ENCODE measurements around the gene TMEM52. TPM values are rescaled to one million over a fixed set of nuclear protein-coding genes. Genes with fewer than 3 reads are reported as not detected.

Gene TMEM52
- polyA plus RNA-seq, 1 of the 3 experiments (the other 2 are of a cell fraction), result 4.8 TPM

DNA sequence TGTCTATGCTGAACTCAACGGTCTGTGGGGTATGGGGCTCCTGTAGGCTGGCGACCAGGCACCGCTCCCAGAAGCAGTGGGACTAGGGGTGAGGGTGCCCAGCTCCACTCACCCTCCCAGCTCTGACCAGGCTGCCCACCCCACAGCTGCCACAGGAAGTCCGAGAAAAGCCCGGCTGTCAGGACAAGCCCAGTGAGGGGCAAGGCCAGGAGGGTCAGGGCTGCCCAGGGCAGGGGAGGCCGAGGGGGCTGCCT is 3.5 kb upstream of the TMEM52 start:
- ChIA-PET CTCF (interaction anchor here (0.8 to 2.4 kb wide), 3 partner anchors 14 to 38 kb away, joined by 3 to 10 read pairs (median 3); no protein-coding TSS in a partner anchor), POLR2A (no interaction called here)
- DNase-seq, result no peak
- Histone ChIP-seq H3K79me2 (ENCODE audit: insufficient read depth) (no peaks in the 10 kb centered on the region), H3K9me3 (no peaks in the 10 kb centered on the region), H3K9ac (no peak overlapping the region), H3K27me3 (ENCODE audit: insufficient read depth) (no peaks in the 10 kb centered on the region), H4K20me1 (ENCODE audit: insufficient read depth) (no peaks in the 10 kb centered on the region), H3K4me2 (no peak overlapping the region), H3K4me1 (ENCODE audit: control insufficient read depth in 1 of 2, insufficient read depth in 2 of 2, low read depth in 1 of 2, low read length in 1 of 2) (peaks cover 0 to 15% of the 10 kb centered on the region in 2 experiments; a peak in 1 of 4 replicates), H3F3A (replicated peaks; ENCODE audit: insufficient read depth) (no peaks in the 10 kb centered on the region), H2AFZ (ENCODE audit: low read depth) (no peak overlapping the region), H3K9me2 (no peaks in the 10 kb centered on the region), H3K27ac (ENCODE audit: low read depth in 2 of 2, low read length in 1 of 2) (no peak overlapping the region), H3K4me3 (ENCODE audit: low read depth in 2 of 2, low read length in 1 of 2) (no peak overlapping the region), H3K36me3 (replicated peaks in 1 of 2; ENCODE audit: control insufficient read depth in 1 of 2, insufficient read depth in 2 of 2, low read length in 1 of 2) (no peaks in the 10 kb centered on the region)
- TF ChIP-seq TAF1 (IDR thresholded peaks at IDR 0.05; ENCODE audit: borderline replicate concordance, low read depth, low read length), result no peak
- no peak for TF ChIP-seq FOSL2 (IDR thresholded peaks at IDR 0.05; ENCODE audit: borderline replicate concordance, low read depth)
- 100% methylated on average over 1 of the region's 6 CpGs for WGBS (ENCODE audit: low lambda C conversion rate)

DNA sequence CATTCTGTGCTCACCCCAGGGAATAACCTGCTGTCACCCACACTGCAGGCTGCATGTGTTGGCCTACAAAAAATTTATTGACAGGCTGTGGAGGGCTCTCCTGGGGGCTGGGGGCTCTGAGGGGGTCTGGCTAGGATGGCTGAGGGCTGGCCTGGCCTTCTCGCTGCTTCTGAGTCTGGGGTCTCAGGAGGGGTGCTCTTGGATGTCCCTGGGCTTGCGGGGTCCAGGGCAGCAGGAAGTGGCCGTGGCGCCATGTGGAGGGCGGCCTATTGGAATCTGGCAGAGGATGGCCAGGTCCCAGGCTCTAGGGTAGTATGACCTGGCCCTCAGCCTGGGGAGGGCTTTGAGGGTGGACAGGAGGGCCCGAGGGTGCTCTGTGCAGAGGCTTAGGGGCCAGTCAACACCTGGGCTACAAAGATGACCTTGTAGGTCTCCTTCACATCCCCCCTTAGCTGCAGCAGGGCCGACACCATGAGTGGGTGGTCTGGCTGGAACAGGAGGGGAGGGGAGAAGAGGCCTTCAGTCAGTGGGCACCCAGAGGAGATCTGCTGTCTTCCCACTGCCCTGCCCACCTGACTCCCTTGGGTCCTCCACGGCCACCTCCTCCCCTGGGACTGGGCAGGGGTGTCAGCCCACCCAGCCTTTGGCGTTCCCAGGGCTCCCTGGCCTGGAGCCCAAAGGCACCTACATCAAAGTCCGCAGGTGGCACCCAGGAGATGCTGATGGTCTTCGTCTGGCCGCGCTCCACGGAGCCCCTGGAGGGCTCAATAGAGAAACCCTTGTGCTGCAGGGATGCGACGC is 3.0 kb upstream of the TMEM52 start:
- POLR2A ChIA-PET, result no interaction called here

More for the DNA sequence above, 3.0 kb upstream of the TMEM52 start:
- Histone ChIP-seq H2AFZ (ENCODE audit: low read depth) (no peak overlapping the region), H3K79me2 (ENCODE audit: insufficient read depth) (no peaks in the 10 kb centered on the region), H3K4me3 (ENCODE audit: low read depth in 2 of 2, low read length in 1 of 2) (no peak overlapping the region), H3K9me2 (no peaks in the 10 kb centered on the region), H3F3A (replicated peaks; ENCODE audit: insufficient read depth) (no peaks in the 10 kb centered on the region), H3K27me3 (ENCODE audit: insufficient read depth) (no peaks in the 10 kb centered on the region), H3K9ac (no peak overlapping the region), H3K9me3 (no peaks in the 10 kb centered on the region), H3K27ac (ENCODE audit: low read depth in 2 of 2, low read length in 1 of 2) (no peak overlapping the region), H3K36me3 (replicated peaks in 1 of 2; ENCODE audit: control insufficient read depth in 1 of 2, insufficient read depth in 2 of 2, low read length in 1 of 2) (no peaks in the 10 kb centered on the region), H3K4me1 (ENCODE audit: control insufficient read depth in 1 of 2, insufficient read depth in 2 of 2, low read depth in 1 of 2, low read length in 1 of 2) (peaks cover 0 to 15% of the 10 kb centered on the region in 2 experiments; a peak in 1 of 4 replicates), H3K4me2 (no peak overlapping the region), H4K20me1 (ENCODE audit: insufficient read depth) (no peaks in the 10 kb centered on the region)
- TF ChIP-seq FOXJ3 (CRISPR knock-in tag; IDR thresholded peaks at IDR 0.05), result no peak
- no peak for TF ChIP-seq CHD2 (IDR thresholded peaks at IDR 0.05; ENCODE audit: low read length, partially characterized antibody)
- TF ChIP-seq, protein P1, sequence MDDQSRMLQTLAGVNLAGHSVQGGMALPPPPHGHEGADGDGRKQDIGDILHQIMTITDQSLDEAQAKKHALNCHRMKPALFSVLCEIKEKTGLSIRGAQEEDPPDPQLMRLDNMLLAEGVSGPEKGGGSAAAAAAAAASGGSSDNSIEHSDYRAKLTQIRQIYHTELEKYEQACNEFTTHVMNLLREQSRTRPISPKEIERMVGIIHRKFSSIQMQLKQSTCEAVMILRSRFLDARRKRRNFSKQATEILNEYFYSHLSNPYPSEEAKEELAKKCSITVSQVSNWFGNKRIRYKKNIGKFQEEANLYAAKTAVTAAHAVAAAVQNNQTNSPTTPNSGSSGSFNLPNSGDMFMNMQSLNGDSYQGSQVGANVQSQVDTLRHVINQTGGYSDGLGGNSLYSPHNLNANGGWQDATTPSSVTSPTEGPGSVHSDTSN (IDR thresholded peaks at IDR 0.05), result no peak
- no peak for TF ChIP-seq RXRA (IDR thresholded peaks at IDR 0.05; ENCODE audit: borderline replicate concordance, low read depth)
- no peak for TF ChIP-seq YY1 (IDR thresholded peaks at IDR 0.05; ENCODE audit: low read depth)
- no peak for TF ChIP-seq GABPA (IDR thresholded peaks at IDR 0.05; ENCODE audit: low read depth)
- no peak for TF ChIP-seq RFX5 (IDR thresholded peaks at IDR 0.05; ENCODE audit: low read length)
- TF ChIP-seq NFIC (IDR thresholded peaks at IDR 0.05; ENCODE audit: borderline replicate concordance), result no peak
- TF ChIP-seq, protein P2, sequence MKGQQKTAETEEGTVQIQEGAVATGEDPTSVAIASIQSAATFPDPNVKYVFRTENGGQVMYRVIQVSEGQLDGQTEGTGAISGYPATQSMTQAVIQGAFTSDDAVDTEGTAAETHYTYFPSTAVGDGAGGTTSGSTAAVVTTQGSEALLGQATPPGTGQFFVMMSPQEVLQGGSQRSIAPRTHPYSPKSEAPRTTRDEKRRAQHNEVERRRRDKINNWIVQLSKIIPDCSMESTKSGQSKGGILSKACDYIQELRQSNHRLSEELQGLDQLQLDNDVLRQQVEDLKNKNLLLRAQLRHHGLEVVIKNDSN (IDR thresholded peaks at IDR 0.05; ENCODE audit: borderline replicate concordance, low read depth), result no peak
- TF ChIP-seq TEAD4 (IDR thresholded peaks at IDR 0.05; ENCODE audit: borderline replicate concordance, insufficient read depth), result no peak
- TF ChIP-seq EP300 (IDR thresholded peaks at IDR 0.05; ENCODE audit: borderline replicate concordance in 1 of 2, low read depth in 1 of 2, low read length in 1 of 2), result no peak
- TF ChIP-seq ELF1 (IDR thresholded peaks at IDR 0.05), result no peak
- no peak for TF ChIP-seq SIN3A (IDR thresholded peaks at IDR 0.05; ENCODE audit: borderline replicate concordance, low read depth, low read length)
- no peak for TF ChIP-seq MEF2A (IDR thresholded peaks at IDR 0.05; ENCODE audit: borderline replicate concordance, low read depth)
- TF ChIP-seq FOXM1 (IDR thresholded peaks at IDR 0.05; ENCODE audit: low read depth), result no peak
- no peak for TF ChIP-seq RCOR1 (IDR thresholded peaks at IDR 0.05; ENCODE audit: low read length)
- no peak for TF ChIP-seq POLR2AphosphoS5 (IDR thresholded peaks at IDR 0.05; ENCODE audit: low read depth, low read length)
- TF ChIP-seq, protein P3, sequence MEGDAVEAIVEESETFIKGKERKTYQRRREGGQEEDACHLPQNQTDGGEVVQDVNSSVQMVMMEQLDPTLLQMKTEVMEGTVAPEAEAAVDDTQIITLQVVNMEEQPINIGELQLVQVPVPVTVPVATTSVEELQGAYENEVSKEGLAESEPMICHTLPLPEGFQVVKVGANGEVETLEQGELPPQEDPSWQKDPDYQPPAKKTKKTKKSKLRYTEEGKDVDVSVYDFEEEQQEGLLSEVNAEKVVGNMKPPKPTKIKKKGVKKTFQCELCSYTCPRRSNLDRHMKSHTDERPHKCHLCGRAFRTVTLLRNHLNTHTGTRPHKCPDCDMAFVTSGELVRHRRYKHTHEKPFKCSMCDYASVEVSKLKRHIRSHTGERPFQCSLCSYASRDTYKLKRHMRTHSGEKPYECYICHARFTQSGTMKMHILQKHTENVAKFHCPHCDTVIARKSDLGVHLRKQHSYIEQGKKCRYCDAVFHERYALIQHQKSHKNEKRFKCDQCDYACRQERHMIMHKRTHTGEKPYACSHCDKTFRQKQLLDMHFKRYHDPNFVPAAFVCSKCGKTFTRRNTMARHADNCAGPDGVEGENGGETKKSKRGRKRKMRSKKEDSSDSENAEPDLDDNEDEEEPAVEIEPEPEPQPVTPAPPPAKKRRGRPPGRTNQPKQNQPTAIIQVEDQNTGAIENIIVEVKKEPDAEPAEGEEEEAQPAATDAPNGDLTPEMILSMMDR (IDR thresholded peaks at IDR 0.05), result no peak
- TF ChIP-seq, protein P4, sequence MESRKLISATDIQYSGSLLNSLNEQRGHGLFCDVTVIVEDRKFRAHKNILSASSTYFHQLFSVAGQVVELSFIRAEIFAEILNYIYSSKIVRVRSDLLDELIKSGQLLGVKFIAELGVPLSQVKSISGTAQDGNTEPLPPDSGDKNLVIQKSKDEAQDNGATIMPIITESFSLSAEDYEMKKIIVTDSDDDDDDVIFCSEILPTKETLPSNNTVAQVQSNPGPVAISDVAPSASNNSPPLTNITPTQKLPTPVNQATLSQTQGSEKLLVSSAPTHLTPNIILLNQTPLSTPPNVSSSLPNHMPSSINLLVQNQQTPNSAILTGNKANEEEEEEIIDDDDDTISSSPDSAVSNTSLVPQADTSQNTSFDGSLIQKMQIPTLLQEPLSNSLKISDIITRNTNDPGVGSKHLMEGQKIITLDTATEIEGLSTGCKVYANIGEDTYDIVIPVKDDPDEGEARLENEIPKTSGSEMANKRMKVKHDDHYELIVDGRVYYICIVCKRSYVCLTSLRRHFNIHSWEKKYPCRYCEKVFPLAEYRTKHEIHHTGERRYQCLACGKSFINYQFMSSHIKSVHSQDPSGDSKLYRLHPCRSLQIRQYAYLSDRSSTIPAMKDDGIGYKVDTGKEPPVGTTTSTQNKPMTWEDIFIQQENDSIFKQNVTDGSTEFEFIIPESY (IDR thresholded peaks at IDR 0.05; ENCODE audit: borderline replicate concordance, low read depth), result no peak
- TF ChIP-seq, protein P5, sequence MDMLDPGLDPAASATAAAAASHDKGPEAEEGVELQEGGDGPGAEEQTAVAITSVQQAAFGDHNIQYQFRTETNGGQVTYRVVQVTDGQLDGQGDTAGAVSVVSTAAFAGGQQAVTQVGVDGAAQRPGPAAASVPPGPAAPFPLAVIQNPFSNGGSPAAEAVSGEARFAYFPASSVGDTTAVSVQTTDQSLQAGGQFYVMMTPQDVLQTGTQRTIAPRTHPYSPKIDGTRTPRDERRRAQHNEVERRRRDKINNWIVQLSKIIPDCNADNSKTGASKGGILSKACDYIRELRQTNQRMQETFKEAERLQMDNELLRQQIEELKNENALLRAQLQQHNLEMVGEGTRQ (IDR thresholded peaks at IDR 0.05; ENCODE audit: borderline replicate concordance, low read depth, low read length), result no peak
- no peak for DNase-seq
- WGBS (ENCODE audit: low lambda C conversion rate), result 100% methylated on average over 1 of the region's 16 CpGs
- CTCF ChIA-PET, result interaction anchor here (1.1 to 2.4 kb wide), 2 partner anchors 14 to 22 kb away, joined by 3 to 10 read pairs; no protein-coding TSS in a partner anchor

All from SK-N-SH (cell line).